ENCODE measurements around the gene KLF11. TPM values are rescaled to one million over a fixed set of nuclear protein-coding genes. Genes with fewer than 3 reads are reported as not detected.

KLF11 gene
- total and polyA plus RNA-seq, 9 of the 15 experiments (the other 6 are each of a cell fraction or from before 2014, with no cell fraction given) = 2.1 to 13.4 (median 6.5) TPM

GRCh38 chr2:10057231-10058107, 14.1 kb downstream of the KLF11 start (continued):
- TF ChIP-seq FOXO4 (CRISPR knock-in tag; IDR thresholded peaks at IDR 0.05) (no peak), DDX20 (tag; IDR thresholded peaks at IDR 0.05; ENCODE audit: low read depth) (no peak), SPI1 (IDR thresholded peaks at IDR 0.05; ENCODE audit: borderline replicate concordance, low read depth, low read length) (no peak), GATAD2B (IDR thresholded peaks at IDR 0.05; ENCODE audit: borderline replicate concordance) (0 out of 2 replicates have a peak, but pooled peaks have one; percentile 10), MTA3 (IDR thresholded peaks at IDR 0.05; ENCODE audit: borderline replicate concordance) (peak; percentile 63; the same call in 1 of the 2 replicates), SMARCA4 (IDR thresholded peaks at IDR 0.05) (peak; percentile 63), CHD4 (IDR thresholded peaks at IDR 0.05; ENCODE audit: insufficient read depth, insufficient replicate concordance, low read depth, low read length, poor library complexity, severe bottlenecking) (peak; percentile 10), SMAD4 (CRISPR knock-in tag; conservative IDR thresholded peaks at IDR 0.05) (0 out of 2 replicates have a peak, but pooled peaks have one; percentile 12), IRF2 (CRISPR knock-in tag; IDR thresholded peaks at IDR 0.05) (no peak), ZNF277 (CRISPR knock-in tag; IDR thresholded peaks at IDR 0.05; ENCODE audit: borderline replicate concordance) (no peak), SMAD3 (CRISPR knock-in tag; conservative IDR thresholded peaks at IDR 0.05) (no peak), RHOXF2B (CRISPR knock-in tag; conservative IDR thresholded peaks at IDR 0.05) (no peak; the same call in 1 of the 2 replicates), HOMEZ (CRISPR knock-in tag; IDR thresholded peaks at IDR 0.05) (no peak), MYC (IDR thresholded peaks at IDR 0.05; ENCODE audit: low read depth, low read length) (peak; percentile 50), MYC (CRISPR knock-in tag; IDR thresholded peaks at IDR 0.05; ENCODE audit: borderline replicate concordance, low read depth) (no peak), ZNF780A (CRISPR knock-in tag; IDR thresholded peaks at IDR 0.05) (no peak), RAD21 (CRISPR knock-in tag; conservative IDR thresholded peaks at IDR 0.05 in 1 of 2, IDR thresholded peaks at IDR 0.05 in 1 of 2) (0 out of 4 replicates have a peak, but pooled peaks of 1 of the 2 experiments have one; percentile 1)
- TF ChIP-seq, protein P1, sequence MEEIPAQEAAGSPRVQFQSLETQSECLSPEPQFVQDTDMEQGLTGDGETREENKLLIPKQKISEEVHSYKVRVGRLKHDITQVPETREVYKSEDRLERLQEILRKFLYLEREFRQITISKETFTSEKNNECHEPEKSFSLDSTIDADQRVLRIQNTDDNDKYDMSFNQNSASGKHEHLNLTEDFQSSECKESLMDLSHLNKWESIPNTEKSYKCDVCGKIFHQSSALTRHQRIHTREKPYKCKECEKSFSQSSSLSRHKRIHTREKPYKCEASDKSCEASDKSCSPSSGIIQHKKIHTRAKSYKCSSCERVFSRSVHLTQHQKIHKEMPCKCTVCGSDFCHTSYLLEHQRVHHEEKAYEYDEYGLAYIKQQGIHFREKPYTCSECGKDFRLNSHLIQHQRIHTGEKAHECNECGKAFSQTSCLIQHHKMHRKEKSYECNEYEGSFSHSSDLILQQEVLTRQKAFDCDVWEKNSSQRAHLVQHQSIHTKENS (CRISPR knock-in tag; IDR thresholded peaks at IDR 0.05) = no peak
- TF ChIP-seq, protein P2, sequence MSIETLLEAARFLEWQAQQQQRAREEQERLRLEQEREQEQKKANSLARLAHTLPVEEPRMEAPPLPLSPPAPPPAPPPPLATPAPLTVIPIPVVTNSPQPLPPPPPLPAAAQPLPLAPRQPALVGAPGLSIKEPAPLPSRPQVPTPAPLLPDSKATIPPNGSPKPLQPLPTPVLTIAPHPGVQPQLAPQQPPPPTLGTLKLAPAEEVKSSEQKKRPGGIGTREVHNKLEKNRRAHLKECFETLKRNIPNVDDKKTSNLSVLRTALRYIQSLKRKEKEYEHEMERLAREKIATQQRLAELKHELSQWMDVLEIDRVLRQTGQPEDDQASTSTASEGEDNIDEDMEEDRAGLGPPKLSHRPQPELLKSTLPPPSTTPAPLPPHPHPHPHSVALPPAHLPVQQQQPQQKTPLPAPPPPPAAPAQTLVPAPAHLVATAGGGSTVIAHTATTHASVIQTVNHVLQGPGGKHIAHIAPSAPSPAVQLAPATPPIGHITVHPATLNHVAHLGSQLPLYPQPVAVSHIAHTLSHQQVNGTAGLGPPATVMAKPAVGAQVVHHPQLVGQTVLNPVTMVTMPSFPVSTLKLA (conservative IDR thresholded peaks at IDR 0.05) = peak in 1 of 2 experiments; percentile 74; a peak in 2 of 4 replicates
